NCI-H82 treated with DMSO at 0.1 percent for 48 hours (cell line): ENCODE results near the gene GAMT.
"Not testable (repeated sequence)": the region's sequence is repeated elsewhere in the genome, so short reads cannot be mapped to it uniquely, and the experiment has no call there.

Source experiments
- DNase-seq: peaks from one replicate; lab custom pipeline; 2025; ENCODE audit not compliant: unreplicated experiment; lab: John Stamatoyannopoulos, UW

The GAMT gene

DNA sequence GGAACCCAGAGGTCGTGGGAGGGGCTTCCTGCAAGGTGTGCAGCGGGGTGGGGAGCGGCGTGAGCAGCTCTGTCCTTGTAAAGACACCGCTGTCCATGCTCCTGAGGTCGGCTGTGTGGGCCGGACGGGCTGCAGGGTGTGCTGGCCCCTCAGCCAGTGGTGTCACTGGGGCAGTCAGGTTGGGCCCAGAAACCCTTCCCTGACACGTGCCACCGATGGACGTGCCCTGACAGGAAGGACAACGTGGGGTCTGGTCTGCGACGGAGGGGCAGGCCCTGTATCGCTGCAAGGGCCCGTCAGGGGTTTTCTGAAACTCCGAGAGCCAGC, 32.7 kb upstream of the GAMT start:
- no peak for DNase-seq

DNA sequence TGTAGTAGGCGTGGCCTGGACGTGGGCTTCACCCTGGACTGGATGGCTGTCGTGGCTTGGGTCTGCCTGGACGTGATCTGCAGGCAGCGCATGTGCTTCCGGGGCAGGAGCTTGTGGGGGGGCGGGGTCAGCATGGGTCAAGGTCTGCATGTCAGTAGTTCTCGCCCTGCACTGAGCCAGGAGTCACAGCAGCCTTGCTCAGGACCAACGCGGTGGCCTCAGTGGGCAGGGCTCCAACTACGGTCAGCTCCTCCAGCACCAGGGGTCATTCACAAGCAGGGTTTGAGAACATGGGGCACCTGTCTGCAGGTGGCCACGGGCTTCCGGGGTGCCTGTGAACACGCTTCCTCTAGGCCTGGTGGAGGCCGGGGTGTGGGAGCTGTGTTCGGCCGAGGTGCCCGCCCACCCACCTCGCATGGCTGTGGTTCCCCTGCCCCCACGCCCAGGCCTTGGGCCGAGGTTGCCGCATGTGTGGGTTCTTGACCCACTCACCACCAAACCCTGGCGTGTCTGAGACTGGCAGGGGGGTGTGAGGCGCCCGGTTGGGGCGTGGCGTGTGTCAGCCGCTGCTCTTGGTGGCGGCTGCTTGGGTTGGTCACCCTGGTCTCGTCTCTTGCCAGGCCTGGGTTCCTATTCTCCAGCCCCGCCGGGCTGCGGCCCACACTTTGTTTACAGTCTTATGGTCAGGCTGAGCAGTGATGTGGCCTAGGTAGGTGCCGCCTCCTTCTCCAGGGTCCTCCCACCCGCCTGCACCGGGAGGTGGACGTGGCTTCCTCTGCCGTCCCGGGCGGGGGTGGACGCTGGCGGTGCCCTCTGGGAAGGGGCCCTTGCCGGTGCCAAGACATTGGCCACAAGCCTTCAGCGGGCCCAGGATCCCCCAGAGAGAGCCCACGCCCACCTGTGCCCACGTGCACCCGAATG, 32.0 kb upstream of the GAMT start:
- DNase-seq = no peak

DNA sequence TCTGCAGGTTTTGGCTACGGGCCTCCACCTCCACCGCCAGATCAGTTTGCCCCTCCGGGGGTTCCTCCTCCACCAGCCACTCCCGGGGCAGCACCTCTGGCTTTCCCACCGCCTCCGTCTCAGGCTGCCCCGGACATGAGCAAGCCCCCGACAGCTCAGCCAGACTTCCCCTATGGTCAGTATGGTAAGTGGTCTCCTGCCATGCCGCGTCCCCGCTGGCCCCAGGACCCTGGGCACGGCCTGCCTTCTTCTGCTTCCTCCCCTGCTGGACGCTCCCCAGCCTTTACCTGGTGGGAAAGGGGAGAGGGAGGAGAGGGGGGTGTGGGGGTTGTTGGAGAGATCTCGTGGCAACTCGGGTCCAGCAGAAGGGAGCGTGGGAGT, 31.2 kb upstream of the GAMT start:
- DNase-seq = no peak

DNA sequence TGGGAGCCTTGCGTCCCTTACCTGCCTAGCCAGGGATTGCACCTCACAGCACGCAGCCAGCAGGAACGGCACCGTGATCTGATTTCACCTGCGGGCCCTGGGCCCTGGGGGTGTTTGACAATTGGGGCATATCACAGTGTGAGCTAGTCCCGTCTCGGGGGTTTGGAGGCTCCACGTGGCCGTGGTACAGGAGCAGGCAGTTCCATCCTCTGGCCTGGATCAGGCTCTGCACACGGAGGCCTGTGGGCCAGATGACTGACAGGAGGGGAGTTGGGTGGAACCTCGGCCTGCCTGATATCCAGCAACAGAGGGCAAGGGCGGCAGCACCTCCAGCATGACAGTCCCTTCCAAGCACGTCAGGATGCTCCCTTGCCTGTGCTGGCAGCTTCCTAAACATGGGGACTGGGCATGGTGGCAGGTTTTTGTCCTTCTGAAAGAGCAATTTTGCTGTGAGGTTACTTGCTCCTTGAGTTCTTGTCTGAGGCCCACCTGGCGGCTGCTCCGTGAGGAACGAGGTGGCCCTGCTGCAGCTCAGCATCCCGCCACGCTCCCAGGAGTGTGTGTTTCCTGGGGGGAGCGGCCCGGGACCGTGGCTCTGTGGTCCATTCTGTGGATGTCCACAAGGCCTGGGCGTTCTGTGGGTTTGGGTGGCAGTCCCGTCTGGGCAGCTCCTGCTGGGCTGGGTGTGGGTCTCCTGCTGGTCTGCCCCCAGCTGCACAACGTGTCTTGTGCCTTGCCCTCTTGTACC, 30.6 kb upstream of the GAMT start:
- DNase-seq = no peak

DNA sequence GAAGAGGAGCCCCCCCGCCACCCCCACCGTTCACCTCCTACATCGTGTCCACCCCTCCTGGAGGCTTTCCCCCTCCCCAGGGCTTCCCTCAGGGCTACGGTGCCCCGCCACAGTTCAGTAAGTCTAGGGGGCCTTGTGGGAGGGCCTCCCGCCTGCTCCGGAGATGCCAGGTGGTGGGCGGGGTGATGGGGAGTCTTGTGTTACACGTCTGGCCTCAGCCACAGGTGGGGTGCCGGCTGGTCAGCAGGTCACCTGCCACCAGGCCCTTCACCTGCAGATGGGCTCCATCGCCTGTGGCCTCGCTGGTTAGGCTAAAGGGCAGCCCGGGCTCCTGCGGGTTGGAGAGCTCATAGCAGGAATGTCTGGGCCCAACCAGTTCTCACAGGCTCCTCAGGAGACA, 28.9 kb upstream of the GAMT start:
- no peak for DNase-seq

DNA sequence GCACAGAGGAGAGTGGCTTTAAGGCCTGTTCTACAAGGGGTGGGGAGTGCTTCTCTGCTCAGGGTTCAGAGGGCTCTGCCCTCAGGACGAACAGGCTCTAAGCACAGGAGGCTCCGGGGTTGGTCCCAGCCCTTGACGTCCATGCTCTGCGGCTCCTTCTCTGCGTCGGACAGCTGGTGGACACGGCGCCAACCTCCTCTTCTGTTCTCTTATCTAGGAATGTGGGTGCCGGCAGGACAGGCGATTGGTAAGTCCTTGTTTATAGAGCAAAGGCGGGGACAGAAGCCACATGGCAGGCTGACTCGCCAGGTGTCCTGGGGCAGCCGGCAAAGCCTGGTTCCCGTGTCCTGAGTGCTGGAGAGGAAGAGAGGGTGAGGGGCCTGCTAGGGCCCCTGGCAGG, 28.4 kb upstream of the GAMT start:
- no peak for DNase-seq

DNA sequence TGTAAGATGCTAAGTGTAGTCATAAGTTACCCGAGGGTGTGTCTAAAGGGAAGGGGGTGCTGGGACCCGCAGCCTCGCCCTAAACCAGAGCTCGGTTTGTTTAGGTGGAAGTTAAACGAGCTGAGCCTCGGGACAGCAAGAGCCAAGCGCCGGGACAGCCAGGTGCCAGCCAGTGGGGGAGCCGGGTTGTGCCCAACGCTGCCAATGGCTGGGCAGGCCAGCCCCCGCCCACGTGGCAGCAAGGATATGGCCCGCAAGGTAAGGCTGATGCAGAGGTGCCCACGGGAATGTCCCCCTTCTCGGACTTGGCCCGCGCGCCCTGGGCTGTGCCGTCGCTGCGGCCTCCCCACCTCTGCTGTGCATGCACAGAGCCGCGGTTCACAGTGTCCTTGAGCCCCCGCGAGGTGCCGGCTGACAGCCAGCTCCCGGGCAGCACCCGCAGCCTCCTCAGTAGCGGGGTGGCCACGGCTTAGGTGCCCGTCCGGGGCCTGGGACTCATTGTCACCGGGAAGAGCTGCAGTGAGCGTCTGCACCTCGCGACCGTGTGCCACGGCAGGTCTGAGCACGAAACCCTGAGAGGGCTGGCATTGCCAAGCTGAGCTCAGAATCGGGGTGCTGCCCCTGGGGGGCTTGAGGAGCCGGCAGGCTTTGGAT, 27.5 kb upstream of the GAMT start:
- DNase-seq = no peak

DNA sequence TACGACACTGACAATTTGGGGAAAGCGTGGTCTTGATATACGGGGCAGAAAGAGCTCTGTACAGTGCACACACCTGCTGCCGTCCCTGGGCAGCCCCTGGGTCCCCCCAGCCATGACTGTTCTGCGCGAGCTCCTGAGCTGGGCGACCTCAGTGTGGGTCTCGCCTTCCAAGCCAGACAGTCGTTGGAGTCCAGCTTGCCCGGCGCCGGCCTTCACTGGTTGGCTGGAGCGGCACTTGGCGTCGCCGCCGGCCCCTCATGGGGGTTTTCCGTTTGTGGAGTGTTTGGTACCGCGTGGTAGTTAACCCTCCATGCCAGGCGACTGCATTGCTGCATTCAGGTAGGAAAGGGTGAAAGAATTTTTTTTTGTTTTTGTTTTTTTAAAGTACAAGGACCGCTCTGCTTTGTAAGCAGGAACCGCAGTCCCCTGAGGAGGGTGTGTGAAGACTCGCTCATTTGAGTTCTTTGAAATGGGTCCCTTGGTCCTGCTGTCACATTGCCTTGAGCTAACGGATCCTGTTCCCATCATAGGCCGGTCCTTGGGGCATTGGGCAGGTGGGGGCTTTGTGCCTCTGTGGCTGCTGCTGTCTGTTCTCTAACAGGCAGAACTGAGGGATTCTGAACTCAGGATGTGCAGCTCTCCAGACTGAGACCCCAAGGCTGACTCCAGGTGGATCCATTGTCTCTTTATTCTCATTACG, 26.0 kb upstream of the GAMT start:
- no peak for DNase-seq

DNA sequence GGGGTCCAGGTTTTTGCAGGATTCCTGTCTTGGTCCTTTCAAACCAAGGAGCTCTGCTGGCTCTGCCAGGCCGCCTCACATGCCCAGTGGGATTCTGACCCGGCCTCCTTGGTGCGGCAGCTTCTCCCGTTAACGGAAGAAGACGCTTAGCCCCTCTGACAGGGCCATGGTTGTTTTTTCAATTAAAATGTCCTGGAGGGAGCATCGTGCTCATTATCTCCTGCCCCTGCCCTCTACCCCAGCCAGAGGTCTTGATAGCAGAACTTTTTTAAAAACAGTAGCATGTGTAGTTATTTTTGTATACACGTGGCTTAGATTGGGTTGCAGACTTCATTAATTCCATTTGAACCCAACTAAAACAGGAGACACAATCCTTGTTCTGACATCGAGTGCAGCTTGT, 25.4 kb upstream of the GAMT start:
- DNase-seq = no peak

DNA sequence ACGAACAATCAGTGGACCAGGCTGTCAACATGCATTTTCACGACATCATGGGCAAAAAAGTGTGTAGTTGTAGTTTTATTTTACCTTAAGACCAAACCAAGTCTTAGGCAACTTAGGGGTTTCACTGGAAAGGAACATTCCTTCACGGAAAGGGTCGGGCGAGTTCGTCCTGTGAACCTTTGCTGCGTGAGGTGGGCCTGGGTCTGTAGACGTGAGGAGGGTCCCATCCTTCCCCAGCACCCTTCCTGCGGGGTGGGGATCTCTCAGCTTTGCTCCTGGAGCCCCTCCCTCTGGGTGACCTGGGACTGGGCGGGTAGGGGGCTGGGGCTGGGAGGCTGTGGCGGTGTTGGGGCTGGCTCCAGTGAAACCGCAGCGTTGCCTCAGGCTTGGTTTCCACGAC, 24.6 kb upstream of the GAMT start:
- no peak for DNase-seq

DNA sequence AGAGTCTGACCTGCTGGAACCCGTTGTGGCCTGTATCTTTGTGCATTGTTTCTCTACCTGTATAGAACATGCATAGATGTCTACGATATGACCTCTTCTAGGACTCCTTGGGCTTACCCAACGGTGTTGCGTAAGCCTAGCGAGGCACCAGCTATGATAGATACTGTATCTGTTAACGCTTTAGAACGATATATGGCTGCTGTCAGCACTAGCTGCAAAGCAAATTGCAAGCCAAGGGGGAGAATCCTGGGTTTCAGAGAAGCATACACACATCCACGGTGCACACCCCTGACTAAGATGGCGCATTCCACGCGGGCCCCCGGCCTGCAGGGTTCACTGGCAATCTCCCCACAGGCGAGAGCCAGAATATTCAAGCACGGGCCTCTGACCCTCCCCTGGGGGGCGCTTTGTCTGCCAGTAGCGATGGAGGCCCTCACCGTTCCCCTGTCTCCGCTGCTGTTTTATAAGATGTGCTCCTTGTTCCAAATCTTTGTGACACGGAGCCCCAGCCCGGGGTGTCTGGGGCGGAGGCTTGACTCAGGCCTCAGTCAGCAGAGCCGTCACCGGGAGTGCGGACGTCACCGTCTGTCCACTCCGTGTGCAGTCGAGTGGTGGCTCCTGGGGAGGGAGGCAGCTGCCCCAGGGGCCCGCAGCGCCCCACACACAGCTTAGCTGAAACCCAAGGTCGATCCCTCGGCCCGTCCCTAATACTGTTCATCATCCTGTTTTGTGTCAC, 23.9 kb upstream of the GAMT start:
- DNase-seq = no peak

DNA sequence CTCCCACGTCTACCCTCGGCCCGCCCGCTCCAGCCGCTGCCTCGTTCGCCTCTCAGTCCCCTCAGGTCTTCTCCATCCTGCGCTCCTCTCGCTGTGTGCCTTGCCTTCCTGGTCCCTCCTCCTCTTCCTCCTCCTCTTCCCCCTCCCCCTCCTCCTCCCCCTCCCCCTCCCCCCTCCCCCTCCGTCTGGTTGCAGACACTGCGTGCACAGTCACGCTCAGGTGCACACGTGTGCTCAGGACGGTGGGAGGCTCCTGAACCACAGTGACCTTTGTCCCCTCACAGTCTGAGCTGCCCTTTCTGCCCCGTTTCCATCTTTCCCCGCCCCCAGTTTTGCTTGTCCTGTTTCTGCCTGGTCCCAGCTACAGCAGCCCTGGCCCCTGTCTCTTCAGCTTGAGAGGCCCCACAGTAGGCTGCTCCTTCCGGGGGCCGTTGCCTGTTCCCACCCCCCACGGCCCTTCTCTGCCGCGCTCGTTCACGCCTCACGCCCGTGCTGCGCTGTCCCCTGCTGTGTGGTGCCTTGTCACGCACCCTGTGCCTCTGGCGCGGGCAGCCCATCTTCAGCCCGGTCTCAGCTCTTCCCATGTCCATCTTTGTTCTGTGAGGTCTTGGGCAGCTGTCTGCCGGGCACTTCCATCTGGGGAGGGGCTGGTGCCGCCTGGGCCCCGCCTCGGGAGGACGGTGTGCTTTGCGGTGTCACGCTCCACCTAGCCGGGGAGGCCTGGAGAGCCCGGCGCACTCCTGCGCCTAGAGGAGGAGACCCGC, 23.0 kb upstream of the GAMT start:
- DNase-seq = no peak

DNA sequence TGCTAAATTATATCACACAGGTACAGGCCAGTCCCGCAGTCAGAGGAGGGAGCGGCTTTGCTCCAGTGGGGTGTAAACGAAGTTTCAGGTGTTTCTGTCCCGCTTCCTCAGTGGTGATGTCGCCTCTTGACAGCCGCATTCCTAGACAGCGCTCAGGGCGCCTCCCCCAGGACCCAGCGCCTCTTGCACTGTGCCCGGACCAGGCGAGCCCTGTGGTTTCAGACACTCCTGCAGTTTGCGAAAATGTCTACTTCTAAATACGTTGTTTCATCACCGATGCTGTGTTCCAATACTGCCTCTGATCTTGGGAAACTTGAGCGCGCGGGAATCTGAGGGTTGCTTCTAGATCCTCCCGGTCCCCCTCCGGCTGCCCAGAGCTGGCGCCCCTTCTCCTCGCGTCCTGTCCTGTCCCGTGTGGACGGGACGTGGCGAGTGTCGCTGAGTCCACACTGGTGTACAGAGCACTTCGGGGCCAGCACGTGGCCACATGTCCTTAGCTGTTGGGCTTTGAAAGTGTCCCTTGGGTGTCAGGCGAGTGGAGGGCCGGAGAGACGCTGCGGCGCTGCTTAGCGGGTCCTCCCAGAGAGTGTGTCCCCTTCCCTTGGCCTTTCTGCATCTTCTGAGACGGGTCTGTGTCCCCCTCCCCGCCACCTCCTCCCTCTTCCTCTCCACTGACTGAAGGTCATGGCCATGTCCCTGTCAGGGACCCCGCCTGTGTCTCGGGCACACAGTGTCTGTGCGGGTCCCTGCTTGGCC, 22.3 kb upstream of the GAMT start:
- no peak for DNase-seq

DNA sequence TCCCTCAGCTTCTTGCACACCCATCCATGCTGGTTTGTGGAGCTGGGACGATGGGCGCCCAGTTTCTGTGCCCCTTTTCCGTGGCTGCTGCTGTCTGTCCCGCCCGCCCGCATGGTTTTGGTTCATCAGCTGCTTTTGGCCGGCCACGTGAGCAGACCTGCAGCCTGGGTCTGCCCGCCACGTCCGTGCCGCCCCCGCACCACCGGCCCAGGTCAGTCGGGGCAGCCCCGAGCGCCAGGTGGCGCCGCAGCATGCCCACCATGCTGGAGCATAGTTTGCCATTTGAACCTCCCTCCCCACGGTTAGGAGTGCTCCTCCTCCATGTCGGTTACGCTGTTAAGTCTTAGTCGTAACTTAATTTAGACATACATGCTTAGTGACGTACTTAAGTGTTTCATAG, 21.6 kb upstream of the GAMT start:
- DNase-seq = no peak

DNA sequence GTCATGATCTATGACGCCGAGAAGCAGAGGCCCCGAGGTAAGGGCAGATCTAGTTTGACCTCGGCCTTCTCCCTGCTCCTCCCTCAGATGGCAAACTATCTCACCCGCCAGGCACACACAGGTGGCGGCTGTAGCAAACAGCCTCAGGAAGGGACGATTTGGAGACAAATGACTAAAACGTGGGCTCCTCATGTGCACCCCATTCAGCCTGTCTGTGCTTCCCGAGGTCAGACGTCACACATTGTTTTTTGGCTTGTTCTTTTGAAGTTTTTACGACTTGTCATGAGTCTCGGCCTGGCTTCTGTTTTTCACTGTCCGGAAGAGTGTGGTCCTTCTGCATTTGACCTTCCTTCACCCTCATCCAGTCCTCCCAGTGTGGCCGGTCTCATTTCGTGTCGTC, 21.0 kb upstream of the GAMT start:
- DNase-seq = no peak

DNA sequence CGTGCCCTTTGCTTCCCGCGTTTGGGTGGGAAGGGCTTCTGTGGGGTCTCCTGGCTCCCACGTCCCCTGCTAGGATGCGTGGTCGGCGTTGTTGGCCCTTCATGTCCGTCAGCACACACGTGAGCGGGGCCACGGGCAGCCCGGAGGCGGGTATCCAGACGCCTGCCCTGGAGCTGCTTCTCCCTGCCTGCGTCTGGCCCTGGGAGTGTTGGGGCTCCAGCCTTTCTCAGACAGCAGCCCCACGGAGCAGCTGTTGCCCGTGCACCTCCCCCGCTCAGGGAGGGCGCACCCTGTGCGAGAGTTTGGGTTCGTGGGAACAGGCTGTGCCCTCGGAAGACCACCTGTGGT, 20.6 kb upstream of the GAMT start:
- DNase-seq = no peak

DNA sequence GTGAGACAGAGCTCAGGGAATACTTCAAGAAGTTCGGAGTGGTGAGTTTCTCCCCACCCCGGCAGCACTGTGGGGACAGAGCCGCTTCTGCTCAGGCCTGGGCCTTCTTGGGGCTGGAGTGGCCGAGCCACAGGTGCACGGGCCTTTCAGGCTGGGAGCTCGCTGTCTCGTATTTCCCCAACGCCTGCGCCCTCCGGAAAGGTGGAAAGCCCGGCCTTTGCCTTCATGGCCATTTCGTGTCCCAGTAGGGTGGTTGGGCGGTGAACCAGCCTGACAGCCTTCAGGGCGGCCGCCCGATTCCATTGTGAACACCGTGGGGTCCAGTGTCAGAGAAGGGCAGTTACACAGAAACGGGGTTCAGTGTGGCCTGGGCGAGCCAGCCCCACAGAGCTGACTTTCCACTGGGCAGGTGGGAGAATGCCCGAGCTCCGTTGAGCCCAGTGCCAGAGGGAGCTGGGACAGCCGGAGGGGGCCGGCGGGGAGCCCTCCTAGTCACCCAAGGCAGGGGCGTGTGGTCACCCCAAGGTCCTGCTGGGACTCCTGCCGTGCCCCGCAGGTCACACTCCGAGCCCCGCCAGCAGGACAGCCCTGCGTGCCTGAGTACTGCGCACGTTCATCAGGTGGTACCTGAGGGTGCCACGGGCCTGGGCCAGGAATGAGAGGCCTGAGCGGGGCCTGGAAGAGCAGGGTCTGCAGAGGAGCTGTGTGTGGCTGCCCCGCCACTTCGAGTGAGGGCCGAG, 20.0 kb upstream of the GAMT start:
- DNase-seq = no peak

DNA sequence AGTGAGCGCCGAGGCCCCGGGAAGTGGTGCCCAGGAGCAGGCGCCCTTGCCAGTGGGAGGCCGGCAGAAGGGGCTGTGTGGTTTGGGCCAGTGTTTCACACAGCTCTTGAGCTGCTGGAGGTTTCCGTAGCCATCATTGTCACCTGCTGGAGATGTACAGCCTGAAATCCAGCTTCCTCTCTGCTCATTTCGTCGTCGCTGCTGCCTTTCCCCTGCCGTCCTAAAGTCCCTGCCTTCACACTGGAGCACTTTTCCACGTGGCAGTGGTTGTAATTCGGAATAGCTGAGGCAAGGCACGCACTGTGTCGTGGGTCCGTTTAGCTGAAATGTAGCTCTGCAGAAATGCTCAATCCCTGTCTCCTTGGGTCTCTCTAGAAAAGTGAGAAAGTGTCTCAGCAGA, 19.2 kb upstream of the GAMT start:
- DNase-seq = no peak

DNA sequence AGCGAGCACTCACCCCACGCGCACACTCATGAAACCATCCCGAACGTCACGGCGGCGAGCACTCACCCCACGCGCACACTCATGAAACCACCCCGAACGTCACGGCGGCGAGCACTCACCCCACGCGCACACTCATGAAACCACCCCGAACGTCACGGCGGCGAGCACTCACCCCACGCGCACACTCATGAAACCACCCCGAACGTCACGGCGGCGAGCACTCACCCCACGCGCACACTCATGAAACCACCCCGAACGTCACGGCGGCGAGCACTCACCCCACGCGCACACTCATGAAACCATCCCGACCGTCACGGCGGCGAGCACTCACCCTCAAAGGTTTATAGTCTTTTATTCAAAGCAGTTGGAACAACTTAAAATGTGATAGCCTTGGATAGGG, 18.7 kb upstream of the GAMT start:
- DNase-seq = not testable (repeated sequence)
